GM12878 (cell line): ENCODE data around the gene PTPRH.

Experiments used
- BCL11A ChIP-seq: IDR thresholded peaks from 2 replicates; pipeline ENCODE4 v1.6.1; 2011; ENCODE audit warnings: low read depth, low read length
- CTCF ChIP-seq, 3 experiments: IDR thresholded peaks in 2 of 3; conservative IDR thresholded peaks in 1 of 3; 2 replicates each; pipeline ENCODE4 v1.5.1; 2011; ENCODE audit warnings: low read depth in 3 of 3, low read length in 3 of 3, mild to moderate bottlenecking in 3 of 3, control low read depth in 2 of 3, moderate library complexity in 2 of 3, inconsistent platforms in 1 of 3, mixed read lengths in 1 of 3; ENCODE audit not compliant: control insufficient read depth in 2 of 3, insufficient read depth in 1 of 3; ENCODE audit errors: extremely low read depth in 1 of 3
- EP300 ChIP-seq, 2 experiments: fragments of 150-350 bp in 1 of 2; IDR thresholded peaks; 2 replicates each; pipeline ENCODE4 v1.6.1; 2011 to 2012; ENCODE audit warnings: low read depth in 2 of 2, low read length in 2 of 2, borderline replicate concordance in 1 of 2, improper control_type of control experiment in 1 of 2, inconsistent platforms in 1 of 2; ENCODE audit not compliant: control insufficient read depth in 1 of 2
- FOS ChIP-seq: IDR thresholded peaks from 3 replicates; pipeline ENCODE4 v1.6.1; 2011; ENCODE audit warnings: borderline replicate concordance; ENCODE audit not compliant: insufficient read length; ENCODE audit errors: extremely low read depth
- NBN ChIP-seq: fragments of 450-650 bp; IDR thresholded peaks from 2 replicates; pipeline ENCODE4 v1.6.1; 2016
- NKRF ChIP-seq: fragments of 450-650 bp; conservative IDR thresholded peaks from 2 replicates; pipeline ENCODE4 v1.6.1; 2017; ENCODE audit warnings: mild to moderate bottlenecking, moderate library complexity
- POLR2A ChIP-seq: IDR thresholded peaks from 2 replicates; pipeline ENCODE4 v1.6.1; 2011; ENCODE audit warnings: low read depth, mild to moderate bottlenecking, low read length
- POLR2AphosphoS5 ChIP-seq: IDR thresholded peaks from 2 replicates; pipeline ENCODE4 v1.6.1; 2011; ENCODE audit warnings: mild to moderate bottlenecking, low read length, inconsistent platforms
- SMAD1 ChIP-seq: fragments of 450-650 bp; IDR thresholded peaks from 2 replicates; pipeline ENCODE4 v1.6.1; 2018; ENCODE audit warnings: mild to moderate bottlenecking, low read depth; ENCODE audit not compliant: partially characterized antibody
- SMARCA5 ChIP-seq: fragments of 450-650 bp; IDR thresholded peaks from 2 replicates; pipeline ENCODE4 v1.6.1; 2017; ENCODE audit warnings: mild to moderate bottlenecking
- TCF12 ChIP-seq: IDR thresholded peaks from 2 replicates; pipeline ENCODE4 v1.6.1; 2011; ENCODE audit warnings: low read depth, mild to moderate bottlenecking, low read length
- ZZZ3 ChIP-seq: IDR thresholded peaks from 2 replicates; pipeline ENCODE4 v1.6.1; 2011; ENCODE audit warnings: low read depth; ENCODE audit not compliant: control insufficient read depth, insufficient read length

GRCh38 chr19:55226788-55227187 lies 17.5 kb upstream of the PTPRH start:
- TF ChIP-seq POLR2AphosphoS5 (0 out of 2 replicates have a peak, but pooled peaks have one; percentile 4), CTCF (IDR thresholded peaks at IDR 0.05 in 2 of 3, conservative IDR thresholded peaks at IDR 0.05 in 1 of 3; ENCODE audit: control insufficient read depth in 2 of 3, extremely low read depth in 1 of 3, insufficient read depth in 1 of 3, low read depth in 3 of 3, low read length in 3 of 3) (no peak), SMAD1 (no peak), ZZZ3 (no peak), TCF12 (no peak), NKRF (no peak), POLR2A (no peak), NBN (no peak), SMARCA5 (no peak), EP300 (IDR thresholded peaks at IDR 0.05; ENCODE audit: borderline replicate concordance in 1 of 2, control insufficient read depth in 1 of 2, low read depth in 2 of 2, low read length in 2 of 2) (no peak), BCL11A (no peak), FOS (no peak)
